Heart left ventricle (tissue), 16 donors: ENCODE results near the gene ELMO2. TPM values are rescaled to one million over a fixed set of nuclear protein-coding genes. Genes with fewer than 3 reads are reported as not detected.
A peak's percentile ranks its signal among the peaks of the same experiment; 100 is the strongest.

Experiments used
- ATAC-seq, 4 donors: fragments of 200-7000 bp; cut with Tn5 transposase; one replicate each; pipeline ENCODE4 v1.9.1; 2020 to 2022; ENCODE audit warnings: moderate library complexity in 4 of 4, mild to moderate bottlenecking in 3 of 4, moderate number of reproducible peaks in 1 of 4
- DNase-seq, 5 donors: peaks; one replicate each; pipeline ENCODE4 v3.0.0-alpha.2; 2020
- H3K27ac ChIP-seq, 12 donors: fragments of 200-600 bp; sonication (generic) in 4 of 12; one replicate each; pipeline versions ENCODE4 v1.5.0 to v1.8.0; 2016 to 2022; ENCODE audit warnings: mild to moderate bottlenecking in 2 of 12
- H3K27me3 ChIP-seq, 9 donors: fragments of 200-600 bp; sonication (generic) in 2 of 9; one replicate each; pipeline versions ENCODE4 v1.5.1 to v1.8.0; 2016 to 2022; ENCODE audit warnings: mild to moderate bottlenecking in 3 of 9
- H3K36me3 ChIP-seq, 9 donors: fragments of 200-600 bp; sonication (generic) in 2 of 9; one replicate each; pipeline versions ENCODE4 v1.5.0 to v1.8.0; 2018 to 2022; ENCODE audit warnings: mild to moderate bottlenecking in 2 of 9
- H3K4me1 ChIP-seq, 12 donors: fragments of 200-600 bp; sonication (generic) in 4 of 12; one replicate each; pipeline versions ENCODE4 v1.5.0 to v1.8.0; 2016 to 2022; ENCODE audit warnings: mild to moderate bottlenecking in 3 of 12
- H3K4me3 ChIP-seq, 12 donors: fragments of 200-600 bp; sonication (generic) in 4 of 12; one replicate each; pipeline versions ENCODE4 v1.5.0 to v1.8.0; 2017 to 2022; ENCODE audit warnings: mild to moderate bottlenecking in 9 of 12, moderate library complexity in 4 of 12
- H3K9me3 ChIP-seq, 12 donors: fragments of 200-600 bp; sonication (generic) in 4 of 12; one replicate each; pipeline versions ENCODE4 v1.5.0 to v1.8.0; 2016 to 2022; ENCODE audit warnings: mild to moderate bottlenecking in 1 of 12
- POLR2A ChIP-seq, 2 donors: fragments of 450-650 bp; IDR thresholded peaks; one replicate each; pipeline ENCODE4 v1.6.1; 2017; ENCODE audit warnings: antibody characterized with exemption in 2 of 2, mild to moderate bottlenecking in 2 of 2, moderate library complexity in 2 of 2
- WGBS, 4 donors: extraction: QIAGEN DNeasy Blood & Tissue Kit in 2 of 4; methylation state at CpG; one replicate each; pipeline versions ENCODE4 v1.1.5 to v1.1.7; 2013 to 2018; 5-methylcytosine and 5-hydroxymethylcytosine counted together
- intact Hi-C, 10 donors: fragments of 100-400 bp; cut with DNase I; formaldehyde crosslinking; loops; one replicate each; pipeline versions ENCODE4 v1.11.1 to v1.14.2; 2022
- long read RNA-seq, 3 donors: library from polyadenylated mRNA; unstranded; transcript quantifications; one replicate each; pipeline ENCODE4 v2.0.0, GENCODE V29; 2020 to 2021
- polyA plus RNA-seq, 2 donors: library from polyadenylated mRNA; stranded (reverse); fragments of 200-250 nt; gene quantifications; one replicate each; pipeline ENCODE4 v1.2.3, GENCODE V29; 2013
- total RNA-seq, 9 donors: library from RNA; depleted of rRNA in 2 of 9; stranded (reverse); fragments of >200 nt in 2 of 9; fragmentation: NEBNext Ultra II Directional in 3 of 9; extraction: Animal tissue kit (Norgen Biotek cat#: 25700) in 3 of 9; gene quantifications; one replicate each; pipeline versions ENCODE4 v1.1.0 to v1.2.4, GENCODE V29; 2016 to 2023
- TF ChIP-seq, protein P1 (sequence below), 12 donors: fragments of 200-600 bp; sonication (generic) in 4 of 12; IDR thresholded peaks; one replicate each; pipeline versions ENCODE4 v1.5.0 to v1.8.0; 2018 to 2022; ENCODE audit warnings: antibody characterized with exemption in 12 of 12, mild to moderate bottlenecking in 5 of 12
- donor health status: ischemic (EF 13 %, LVEDD 7.1; RV severe dilation, severe dysfunction).
- donor health status: healthy with polysubstance abuse.
- donor health status: DM: no; HTN: yes; CAD: no.
- donor health status: DM: no; HTN: no; CAD: no.
- donor health status: ischemic (EF 25% LVEDD 6.9; RV normal size, moderate dysfunction).
- donor health status: ischemic (EF 25% LVEDD 5.7; RV mildly dilated, moderate dysfunction).
- donor health status: healthy.
- donor health status: DM: yes; HTN: yes; CAD: no.
- donor health status: ischemic (EF 35%, LVEDD 5.7; RV mildly dilated, moderate dysfunction).
- donor health status: nonischemic (EF 11% LVEDD 7.7; RV severe dilation, severe dysfunction).
- donor health status: DM: yes; HTN: yes; CAD: no.
- donor health status: PGD.
- donor health status: ischemic (EF 29% LVEDD 5.4; RV normal size, mild dysfunction).
- donor health status: nonischemic (EF 23%, LVEDD 6.1; RV moderate dilation, normal function).

ELMO2 gene, protein sequence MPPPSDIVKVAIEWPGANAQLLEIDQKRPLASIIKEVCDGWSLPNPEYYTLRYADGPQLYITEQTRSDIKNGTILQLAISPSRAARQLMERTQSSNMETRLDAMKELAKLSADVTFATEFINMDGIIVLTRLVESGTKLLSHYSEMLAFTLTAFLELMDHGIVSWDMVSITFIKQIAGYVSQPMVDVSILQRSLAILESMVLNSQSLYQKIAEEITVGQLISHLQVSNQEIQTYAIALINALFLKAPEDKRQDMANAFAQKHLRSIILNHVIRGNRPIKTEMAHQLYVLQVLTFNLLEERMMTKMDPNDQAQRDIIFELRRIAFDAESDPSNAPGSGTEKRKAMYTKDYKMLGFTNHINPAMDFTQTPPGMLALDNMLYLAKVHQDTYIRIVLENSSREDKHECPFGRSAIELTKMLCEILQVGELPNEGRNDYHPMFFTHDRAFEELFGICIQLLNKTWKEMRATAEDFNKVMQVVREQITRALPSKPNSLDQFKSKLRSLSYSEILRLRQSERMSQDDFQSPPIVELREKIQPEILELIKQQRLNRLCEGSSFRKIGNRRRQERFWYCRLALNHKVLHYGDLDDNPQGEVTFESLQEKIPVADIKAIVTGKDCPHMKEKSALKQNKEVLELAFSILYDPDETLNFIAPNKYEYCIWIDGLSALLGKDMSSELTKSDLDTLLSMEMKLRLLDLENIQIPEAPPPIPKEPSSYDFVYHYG
- total RNA-seq (10 to 100 TPM; 22.7 to 57.5 (median 34.5) TPM), polyA plus RNA-seq (10 to 100 TPM; 14.6 to 29.0 TPM)
- long read RNA-seq, donor 1, transcript ELMO2-201 (22 exons, 3,669 nt), result major isoform, 11 of 31 reads
- long read RNA-seq, donor 1, partial matches to known transcripts, result 4 of 31 reads
- long read RNA-seq, donor 1, other reads (novel, unspliced or antisense), result 12 of 31 reads
- long read RNA-seq, donor 2, transcript ELMO2-204 (21 exons, 3,574 nt), result minor isoform, 7 of 82 reads
- long read RNA-seq, donor 2, transcript ELMO2-201 (22 exons, 3,669 nt), result major isoform, 34 of 82 reads
- long read RNA-seq, donor 2, partial matches to known transcripts, result 10 of 82 reads
- long read RNA-seq, donor 2, other reads (novel, unspliced or antisense), result 30 of 82 reads
- long read RNA-seq, donor 3, transcript ELMO2-201 (22 exons, 3,669 nt), result major isoform, 21 of 35 reads
- long read RNA-seq, donor 3, partial matches to known transcripts, result 7 of 35 reads
- long read RNA-seq, donor 3, other reads (novel, unspliced or antisense), result 6 of 35 reads

GRCh38 chr20:46406200-46406985 is at the start of gene ELMO2:
TSS of gene ELMO2 (minus strand) at chr20:46406615. CDS start at chr20:46394482, 12,133 bp downstream.
- Histone ChIP-seq H3K4me3 (peak within 1 kb of the TSS; percentile 51 to 99 (median 80)), H3K36me3 (peaks cover 0 to 4% (median 0%) of the 10 kb centered on the region in 9 donors), H3K4me1 (peaks cover 14 to 62% (median 44%) of the 10 kb centered on the region in 12 donors), H3K27me3 (no peaks in the 10 kb centered on the region), H3K27ac (peak within 1 kb of the TSS; percentile 74 to 99 (median 95)), H3K9me3 (no peaks in the 10 kb centered on the region)
- TF ChIP-seq, protein P1, sequence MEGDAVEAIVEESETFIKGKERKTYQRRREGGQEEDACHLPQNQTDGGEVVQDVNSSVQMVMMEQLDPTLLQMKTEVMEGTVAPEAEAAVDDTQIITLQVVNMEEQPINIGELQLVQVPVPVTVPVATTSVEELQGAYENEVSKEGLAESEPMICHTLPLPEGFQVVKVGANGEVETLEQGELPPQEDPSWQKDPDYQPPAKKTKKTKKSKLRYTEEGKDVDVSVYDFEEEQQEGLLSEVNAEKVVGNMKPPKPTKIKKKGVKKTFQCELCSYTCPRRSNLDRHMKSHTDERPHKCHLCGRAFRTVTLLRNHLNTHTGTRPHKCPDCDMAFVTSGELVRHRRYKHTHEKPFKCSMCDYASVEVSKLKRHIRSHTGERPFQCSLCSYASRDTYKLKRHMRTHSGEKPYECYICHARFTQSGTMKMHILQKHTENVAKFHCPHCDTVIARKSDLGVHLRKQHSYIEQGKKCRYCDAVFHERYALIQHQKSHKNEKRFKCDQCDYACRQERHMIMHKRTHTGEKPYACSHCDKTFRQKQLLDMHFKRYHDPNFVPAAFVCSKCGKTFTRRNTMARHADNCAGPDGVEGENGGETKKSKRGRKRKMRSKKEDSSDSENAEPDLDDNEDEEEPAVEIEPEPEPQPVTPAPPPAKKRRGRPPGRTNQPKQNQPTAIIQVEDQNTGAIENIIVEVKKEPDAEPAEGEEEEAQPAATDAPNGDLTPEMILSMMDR (IDR thresholded peaks at IDR 0.05), result peak; percentile 4 to 55 (median 24)
- peak in 1 of 2 donors; percentile 78 for TF ChIP-seq POLR2A (IDR thresholded peaks at IDR 0.05)
- WGBS, 4 donors, result 0 to 1% (median 0%) methylated on average over 30 to 60 of the region's 60 CpGs
- ATAC-seq (peak; percentile 93 to 98 (median 96)), DNase-seq (peak; percentile 98 to 99 (median 98))
- intact Hi-C loops, result loop anchor here in 4 of 10 donors (1.0 to 2.0 kb wide), 3 partner anchors 42 to 434 kb away; partner anchors contain the start of gene ZNF335 (in 1 of the 4)

- ATAC-seq (no peak), DNase-seq (no peak)
- intact Hi-C loops, result no loop called here
- H3K9me3 ChIP-seq, result peaks cover 0 to 21% (median 7%) of the 10 kb centered on the region in 12 donors
- no peaks in the 10 kb centered on the region for H3K36me3 ChIP-seq
- WGBS, 4 donors, result 80 to 88% (median 85%) methylated on average over 2 of the region's 2 CpGs
- H3K4me1 ChIP-seq, result peaks cover 0 to 9% (median 0%) of the 10 kb centered on the region in 12 donors
- peaks cover 0 to 35% (median 8%) of the 10 kb centered on the region in 9 donors for H3K27me3 ChIP-seq
- no peak overlapping the region for H3K27ac ChIP-seq
- TF ChIP-seq, protein P1 (IDR thresholded peaks at IDR 0.05), result no peak
- no peak for TF ChIP-seq POLR2A (IDR thresholded peaks at IDR 0.05)
- no peak overlapping the region for H3K4me3 ChIP-seq
These were observed 49.3 kb upstream of the ELMO2 start for GRCh38 chr20:46455729-46456128.

DNA sequence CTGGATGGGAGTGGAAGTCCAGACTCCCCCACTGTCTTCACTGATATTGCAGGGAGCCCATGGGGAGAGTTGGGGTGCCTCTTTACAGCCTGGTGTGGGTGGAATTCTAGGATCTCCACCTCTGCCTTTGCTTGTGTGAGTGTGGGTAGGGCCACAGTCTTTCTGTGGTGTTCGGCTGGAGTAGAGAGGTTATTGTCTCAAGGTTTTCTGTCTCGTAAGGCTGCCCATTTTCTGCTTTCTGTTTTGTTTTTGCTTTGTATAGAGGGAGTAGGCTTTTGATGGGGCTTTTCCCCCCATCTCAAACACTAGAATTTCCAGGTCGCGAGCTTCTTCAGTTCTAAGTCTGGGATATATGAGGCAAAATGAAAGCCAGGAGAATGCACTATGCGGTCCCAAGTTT is 40.4 kb upstream of the ELMO2 start:
- TF ChIP-seq POLR2A (IDR thresholded peaks at IDR 0.05), result no peak
- TF ChIP-seq, protein P1 (IDR thresholded peaks at IDR 0.05), result no peak
- H3K4me3 ChIP-seq, result no peak overlapping the region
- H3K27ac ChIP-seq, result no peak overlapping the region
- DNase-seq, result no peak
- intact Hi-C loops, result no loop called here
- H3K36me3 ChIP-seq, result no peaks in the 10 kb centered on the region
- H3K27me3 ChIP-seq, result peaks cover 0 to 28% (median 0%) of the 10 kb centered on the region in 9 donors
- no peaks in the 10 kb centered on the region for H3K4me1 ChIP-seq
- 87 to 95% (median 94%) methylated on average over 5 of the region's 5 CpGs for WGBS, 4 donors
- H3K9me3 ChIP-seq, result peaks cover 0 to 8% (median 0%) of the 10 kb centered on the region in 12 donors
- ATAC-seq, result no peak
